ENCODE measurements around the gene IL7R. TPM values are rescaled to one million over a fixed set of nuclear protein-coding genes. Genes with fewer than 3 reads are reported as not detected.
A peak's percentile ranks its signal among the peaks of the same experiment; 100 is the strongest.

The IL7R gene
- total RNA-seq, 4 donors from 2014 or later = 4.4 to 19.1 (median 11.1) TPM

- H3K9me3 ChIP-seq = no peaks in the 10 kb centered on the region
- WGBS, 2 donors = 9 to 11% methylated on average over 16 to 21 of the region's 21 CpGs
- H3K4me3 ChIP-seq = no peak overlapping the region
- no peak for DNase-seq
- TF ChIP-seq CTCF (IDR thresholded peaks at IDR 0.05) (peak; percentile 39 to 64 (median 55)), POLR2A (IDR thresholded peaks at IDR 0.05) (no peak)
- peaks cover 0 to 13% (median 0%) of the 10 kb centered on the region in 3 donors for H3K4me1 ChIP-seq
- H3K27ac ChIP-seq = no peak overlapping the region
- no peaks in the 10 kb centered on the region for H3K36me3 ChIP-seq
- intact Hi-C loops (cut with DNase I) = loop anchor here (5.0 to 10.0 kb wide), 3 partner anchors 270 to 838 kb away; partner anchors contain the start of gene SPEF2
- peaks cover 0 to 60% (median 0%) of the 10 kb centered on the region in 4 donors for H3K27me3 ChIP-seq
These were observed 68.4 kb downstream of the IL7R start for GRCh38 chr5:35924950-35925722.

GRCh38 chr5:35926389-35927051 is 69.8 kb downstream of the IL7R start:
- H3K27ac ChIP-seq = no peak overlapping the region
- H3K4me1 ChIP-seq = peaks cover 0 to 16% (median 0%) of the 10 kb centered on the region in 3 donors
- intact Hi-C loops (cut with DNase I) = loop anchor here (2.0 to 10.0 kb wide), 4 partner anchors 148 to 839 kb away; partner anchors contain the start of gene SPEF2
- H3K27me3 ChIP-seq = peaks cover 0 to 60% (median 0%) of the 10 kb centered on the region in 4 donors
- no peaks in the 10 kb centered on the region for H3K36me3 ChIP-seq
- DNase-seq = no peak
- H3K9me3 ChIP-seq = no peaks in the 10 kb centered on the region
- H3K4me3 ChIP-seq = no peak overlapping the region
- 22 to 34% methylated on average over 7 to 9 of the region's 13 CpGs for WGBS, 2 donors
- TF ChIP-seq POLR2A (IDR thresholded peaks at IDR 0.05) (no peak), CTCF (IDR thresholded peaks at IDR 0.05) (peak; percentile 68 to 86 (median 80))

Small RNAs within 50 kb of the gene (small RNA-seq; reads per million reads assigned to genes)
- gene AC112204.1 = 0 reads per million in 4 donors

Other genes starting within 250 kb of the IL7R start
- gene SPEF2, start 239.0 kb upstream of the IL7R start, total RNA-seq = 1 to 10 TPM; 1.2 to 6.1 (median 3.0) TPM
- gene CAPSL, start 81.7 kb downstream of the IL7R start, total RNA-seq = not detected
- gene UGT3A1, start 134.5 kb downstream of the IL7R start, total RNA-seq = under 1 TPM in 1 of 4 donors, not detected in 3; 0.11 TPM
- gene UGT3A2, start 210.0 kb downstream of the IL7R start, total RNA-seq = not detected

Data from esophagus squamous epithelium (tissue), 5 donors.